HG03064 (cell line): ENCODE results near the gene ARHGAP10.

Experiments used
- ATAC-seq: cut with Tn5 transposase; IDR thresholded peaks from one replicate; pipeline ENCODE4 v1.9.1; 2021; ENCODE audit warnings: low read depth; ENCODE audit not compliant: unreplicated experiment

ARHGAP10 gene

DNA sequence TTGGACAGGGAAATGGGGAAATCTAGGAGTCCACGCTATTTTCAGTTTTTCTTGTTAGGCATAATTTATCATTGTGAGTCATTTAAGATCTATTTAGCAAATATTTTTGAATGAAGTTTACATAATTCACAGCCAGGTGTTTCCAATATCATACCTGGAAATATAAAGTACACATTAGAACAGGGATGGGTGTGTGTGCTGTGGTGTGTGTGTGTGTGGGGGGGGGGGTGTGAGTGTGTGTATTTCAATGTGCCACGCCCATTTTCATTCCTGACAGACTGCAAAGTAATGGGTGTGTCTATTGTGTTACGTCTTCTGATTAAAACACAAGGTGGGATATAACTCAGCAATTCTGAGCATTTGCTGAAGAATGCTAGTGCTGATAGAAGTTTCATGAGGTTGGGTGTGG lies 33.2 kb downstream of the ARHGAP10 start:
- ATAC-seq = no peak

DNA sequence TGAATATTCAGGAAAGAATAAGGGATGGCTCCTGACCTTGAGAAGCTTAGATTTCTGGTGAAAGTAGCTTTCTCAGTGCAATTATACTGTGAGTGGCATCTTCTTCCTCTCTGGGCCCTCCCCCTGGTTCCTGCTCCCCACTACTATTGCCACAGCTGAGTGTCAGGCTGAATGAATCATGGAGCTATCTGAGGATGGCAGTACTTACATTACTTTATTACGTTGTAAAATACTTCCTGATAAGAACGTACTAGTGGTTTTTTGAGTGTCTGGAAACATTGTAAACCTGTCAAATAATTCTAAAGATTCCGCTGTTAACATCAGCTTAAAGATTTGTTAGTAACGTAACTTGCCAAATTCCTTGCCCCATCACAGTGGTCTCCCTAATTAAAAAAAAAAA lies 36.2 kb downstream of the ARHGAP10 start:
- no peak for ATAC-seq

DNA sequence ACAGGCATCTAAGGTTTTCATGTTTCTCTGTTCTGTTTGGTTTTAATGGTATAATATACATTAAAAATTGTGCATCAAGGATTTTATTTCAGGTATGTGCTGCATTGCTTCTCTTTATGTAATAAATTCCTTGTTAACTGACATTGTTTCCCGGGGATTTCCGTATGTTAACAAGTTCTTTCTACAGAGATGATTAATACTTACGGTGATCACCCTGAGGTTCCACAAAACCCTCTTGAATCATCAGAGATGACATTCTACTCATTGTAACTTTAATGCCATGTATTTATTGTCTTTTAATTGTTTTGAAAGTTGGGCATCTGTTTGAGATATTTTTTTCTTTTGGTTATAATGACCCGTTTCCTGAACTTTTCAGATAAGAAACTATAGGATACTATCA lies 37.5 kb downstream of the ARHGAP10 start:
- no peak for ATAC-seq

DNA sequence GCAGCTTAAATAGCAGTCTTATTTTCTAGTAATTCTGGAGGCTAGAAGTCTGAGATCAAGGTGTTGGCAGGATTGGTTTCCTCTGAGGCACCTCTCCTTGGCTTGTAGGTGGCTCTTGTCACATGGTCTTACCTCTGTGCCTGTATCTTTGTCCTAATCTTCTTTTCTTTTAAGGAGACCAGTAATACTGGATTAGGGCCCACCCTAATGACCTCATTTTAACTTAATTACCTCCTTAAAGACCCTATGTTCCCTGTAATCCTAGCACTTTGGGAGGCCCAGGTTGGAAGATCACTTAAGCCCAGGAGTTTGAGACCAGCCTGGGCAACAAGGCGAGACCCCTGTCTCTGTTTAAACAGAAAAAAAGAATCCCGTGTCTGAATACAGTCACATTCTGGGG lies 38.9 kb downstream of the ARHGAP10 start:
- no peak for ATAC-seq

DNA sequence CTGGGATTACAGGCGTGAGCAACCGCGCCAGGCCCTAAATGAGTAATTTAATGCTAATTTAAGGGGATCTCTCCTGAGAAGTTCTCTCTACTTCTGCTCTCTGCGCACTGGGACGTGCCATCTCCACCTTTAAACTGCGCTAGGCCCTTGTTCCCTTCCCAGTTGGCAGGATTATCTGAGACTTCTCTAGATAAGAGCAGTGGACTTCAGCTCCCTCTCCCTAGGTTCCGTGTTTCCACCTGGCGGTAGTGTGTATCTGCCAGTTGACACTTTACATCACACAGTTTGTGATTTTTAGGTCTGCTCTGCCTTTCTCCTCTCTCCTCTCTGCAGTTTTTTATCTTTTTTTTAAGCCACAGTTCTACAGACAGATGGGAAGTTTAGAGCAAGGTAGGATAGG lies 40.2 kb downstream of the ARHGAP10 start:
- ATAC-seq = no peak

DNA sequence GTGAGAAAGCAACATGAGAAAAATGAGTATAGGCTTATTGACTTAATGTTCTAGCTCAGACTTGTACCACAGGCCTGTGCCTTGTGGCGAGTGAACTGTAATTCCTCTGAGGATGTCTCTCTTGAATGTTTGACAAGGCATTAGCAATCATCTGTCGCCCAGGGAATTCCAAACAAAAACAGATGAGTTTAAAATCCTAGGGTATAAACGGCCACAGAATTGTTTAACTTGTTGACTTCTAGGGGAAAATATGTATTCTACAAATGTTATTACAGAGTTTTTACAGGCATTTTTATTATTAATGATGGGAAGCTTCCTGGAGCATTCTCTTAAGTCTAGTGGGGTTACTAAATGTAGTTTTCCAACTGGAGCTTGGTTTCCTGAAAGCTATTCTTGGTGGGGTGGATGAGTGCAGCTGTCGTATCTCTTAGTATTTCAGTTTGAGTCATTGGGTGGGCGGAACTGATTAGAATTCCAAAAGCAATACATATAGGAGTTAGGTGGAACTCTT lies 40.6 kb downstream of the ARHGAP10 start:
- no peak for ATAC-seq

DNA sequence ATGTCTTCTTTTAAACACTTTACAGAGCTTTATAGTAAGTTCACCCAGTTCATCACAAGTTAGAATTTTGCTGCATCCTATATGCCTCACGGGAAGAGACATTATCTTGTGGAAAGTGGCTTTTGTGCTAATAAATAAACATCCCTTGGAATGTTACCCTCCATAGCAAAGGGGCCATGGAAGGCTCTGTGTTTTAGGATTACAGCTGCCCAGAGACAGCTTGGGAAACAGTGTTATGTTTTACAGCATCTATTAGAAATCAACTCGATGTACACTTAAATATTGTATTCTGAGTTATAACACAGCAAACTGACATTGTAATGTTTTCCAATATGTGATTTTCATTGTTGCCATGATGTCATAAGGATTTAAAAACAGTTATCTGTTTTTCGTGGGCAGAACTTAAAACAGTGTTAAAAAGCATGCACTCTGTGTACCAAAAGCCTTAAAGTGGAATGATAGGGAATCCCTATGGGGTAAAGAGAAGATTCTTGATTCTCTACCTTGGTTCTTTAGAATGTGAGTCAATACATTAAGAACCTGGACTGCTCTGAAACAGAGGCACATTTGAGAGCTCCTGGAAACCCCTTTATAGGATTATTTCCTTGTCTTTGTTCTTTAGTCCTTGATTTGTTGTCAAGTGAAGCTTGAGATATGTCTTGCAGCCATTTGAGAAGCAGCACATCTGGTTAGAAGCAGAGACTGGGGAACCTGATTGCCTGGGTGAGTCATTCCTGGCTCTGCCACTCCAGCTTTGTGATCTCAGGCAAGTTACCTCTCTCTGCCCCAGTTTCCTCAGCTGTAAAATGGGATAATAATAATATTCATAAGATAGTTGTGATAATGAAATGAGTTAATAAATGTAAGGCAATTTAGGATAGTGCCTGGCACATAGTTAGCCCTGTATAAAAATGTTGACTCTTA lies 41.6 kb downstream of the ARHGAP10 start:
- ATAC-seq = no peak

DNA sequence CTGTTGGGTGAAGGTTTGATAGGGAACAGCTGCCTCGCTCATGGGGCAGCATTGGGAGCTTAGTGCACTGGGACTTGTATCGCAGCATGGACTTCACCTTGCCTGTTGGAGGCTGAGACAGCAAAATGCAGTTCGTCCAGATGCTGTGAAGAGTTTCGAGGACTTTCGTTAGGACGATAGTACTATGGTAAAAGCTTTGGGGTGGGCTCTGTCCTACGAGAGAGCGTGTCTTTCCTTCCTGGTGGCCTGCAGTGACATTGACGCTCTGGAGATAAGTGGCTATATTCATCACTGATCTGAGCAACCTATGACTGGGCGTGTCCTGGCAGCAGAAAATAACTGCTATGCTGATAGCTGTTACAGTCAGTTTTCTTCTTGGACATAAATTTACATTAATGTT lies 44.8 kb downstream of the ARHGAP10 start:
- no peak for ATAC-seq

DNA sequence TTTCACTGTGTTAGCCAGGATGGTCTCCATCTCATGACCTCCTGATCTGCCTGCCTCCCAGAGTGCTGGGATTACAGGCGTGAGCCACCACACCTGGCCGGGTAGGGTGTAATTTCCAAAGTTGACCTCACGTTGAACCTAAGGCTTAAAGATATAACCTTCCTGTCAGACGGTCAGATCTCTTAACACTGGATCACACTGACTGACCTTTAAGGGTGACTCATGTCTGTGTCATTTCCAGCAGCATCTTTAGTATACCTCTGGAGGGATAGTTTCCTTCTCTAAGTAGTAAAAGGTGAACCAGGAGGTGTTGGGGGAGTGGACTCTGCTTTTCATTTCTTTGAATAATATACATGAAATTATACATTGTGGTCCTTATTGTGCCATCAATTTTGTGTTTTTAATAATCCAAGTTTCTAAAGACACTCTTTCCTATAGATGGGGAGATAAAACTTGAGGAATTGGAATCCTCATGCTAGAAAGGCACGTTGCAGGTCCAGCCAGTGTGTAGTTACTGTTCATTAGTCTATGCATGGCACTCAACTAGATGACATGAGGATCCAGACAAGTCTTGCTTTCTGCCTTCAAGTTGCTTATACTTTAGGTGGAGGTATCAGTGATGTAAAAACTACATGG lies 45.7 kb downstream of the ARHGAP10 start:
- no peak for ATAC-seq

DNA sequence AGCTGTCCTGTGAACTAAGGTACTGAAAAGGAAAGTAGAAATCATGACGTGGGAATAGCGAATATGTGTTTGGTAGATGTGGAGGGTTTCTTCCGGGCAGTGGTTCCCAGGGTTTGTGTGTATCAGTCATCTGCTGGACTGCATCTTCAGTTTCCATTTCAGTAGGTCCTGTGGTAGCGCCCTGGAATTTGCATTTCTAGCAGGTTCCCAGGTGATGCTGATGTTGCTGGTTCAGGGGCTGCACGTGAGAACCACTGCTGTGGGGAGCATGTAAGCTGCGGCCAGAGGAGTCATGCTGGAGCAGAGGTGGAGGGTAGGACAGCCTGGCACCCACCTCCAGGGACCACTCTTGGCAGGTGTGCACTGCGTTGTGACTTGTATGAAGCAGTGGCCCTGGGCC lies 47.1 kb downstream of the ARHGAP10 start:
- peak; percentile 50 for ATAC-seq

DNA sequence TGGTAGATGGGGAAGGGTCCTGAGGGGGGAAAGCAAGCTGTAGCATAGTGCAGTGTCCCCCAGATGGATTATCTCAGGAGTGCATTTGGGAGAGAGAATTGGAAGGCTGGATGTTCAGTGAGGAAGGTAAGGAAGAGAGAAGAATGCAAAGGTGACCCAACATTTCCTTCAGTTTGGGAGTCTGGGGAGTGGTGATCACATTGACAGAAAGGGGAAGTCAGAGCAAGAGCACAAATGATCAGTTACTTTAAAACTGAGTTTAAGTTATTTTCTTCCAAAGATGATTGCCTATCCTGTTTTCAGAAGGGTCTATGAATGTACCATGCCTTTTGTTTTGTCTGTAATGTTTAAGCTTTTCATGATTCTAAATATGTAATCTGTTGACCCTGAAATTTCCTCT lies 47.6 kb downstream of the ARHGAP10 start:
- ATAC-seq = no peak

DNA sequence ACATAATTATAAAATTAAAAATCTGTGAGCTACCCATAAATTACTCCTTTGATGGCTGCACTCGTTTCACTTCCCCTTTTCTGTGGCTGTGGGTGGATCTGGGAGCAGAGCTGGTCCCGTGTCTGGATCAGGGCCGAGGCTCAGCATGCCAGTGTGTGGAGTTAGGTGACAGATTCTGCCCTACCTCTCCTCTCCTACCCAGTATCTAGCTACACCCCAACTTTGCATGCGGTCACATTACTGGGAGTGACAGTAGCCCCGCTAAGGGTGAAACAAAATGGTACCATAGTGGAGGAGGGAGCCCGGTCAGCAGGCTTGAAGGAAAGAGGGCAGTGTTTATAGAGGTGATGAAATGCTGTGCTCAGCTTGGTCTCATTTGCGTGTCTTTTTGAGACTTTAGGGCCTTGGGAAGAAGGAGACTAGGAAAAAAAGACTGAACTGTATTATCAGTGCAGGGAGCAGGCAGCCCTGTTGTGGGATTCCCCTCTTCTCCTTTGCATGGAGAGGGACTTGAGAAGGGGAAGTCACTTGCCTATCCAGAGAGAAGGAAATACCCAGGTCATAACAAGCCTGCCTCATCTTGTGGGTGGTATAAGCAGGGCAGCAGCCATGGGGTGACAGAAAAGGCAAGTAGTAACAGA lies 48.4 kb downstream of the ARHGAP10 start:
- ATAC-seq = peak; percentile 51

DNA sequence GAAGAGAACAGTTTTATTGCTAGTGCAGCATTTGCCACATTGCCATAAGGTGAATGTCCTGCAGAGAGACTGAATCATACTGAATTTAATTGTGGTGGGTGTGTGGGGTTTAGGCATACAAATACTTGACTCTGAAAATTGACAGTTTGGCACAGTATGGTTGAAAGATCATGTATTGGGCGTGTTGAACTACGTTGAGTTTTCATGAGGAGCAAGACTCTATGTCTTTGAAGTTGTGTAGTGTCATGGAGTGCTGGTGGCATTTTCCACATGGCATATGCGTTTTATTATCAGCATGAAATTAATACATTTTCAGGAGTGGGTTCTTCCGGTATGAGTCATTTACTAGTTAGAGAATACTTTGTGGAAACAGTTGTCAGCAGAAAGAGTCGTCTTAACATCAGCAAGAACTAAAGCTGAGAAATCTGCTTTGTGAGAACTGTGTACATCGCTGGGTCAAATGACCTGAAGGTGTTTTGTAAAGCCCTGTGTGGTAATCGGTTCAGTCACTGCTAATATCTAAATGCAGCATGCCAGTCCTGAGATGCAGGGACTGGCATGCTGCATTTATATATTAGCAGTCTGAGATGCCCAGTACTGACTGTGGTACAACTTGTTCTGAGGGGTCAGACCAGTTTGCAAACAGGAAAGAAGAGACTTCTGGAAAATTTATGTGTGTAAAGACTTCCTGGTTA lies 50.3 kb downstream of the ARHGAP10 start:
- no peak for ATAC-seq

DNA sequence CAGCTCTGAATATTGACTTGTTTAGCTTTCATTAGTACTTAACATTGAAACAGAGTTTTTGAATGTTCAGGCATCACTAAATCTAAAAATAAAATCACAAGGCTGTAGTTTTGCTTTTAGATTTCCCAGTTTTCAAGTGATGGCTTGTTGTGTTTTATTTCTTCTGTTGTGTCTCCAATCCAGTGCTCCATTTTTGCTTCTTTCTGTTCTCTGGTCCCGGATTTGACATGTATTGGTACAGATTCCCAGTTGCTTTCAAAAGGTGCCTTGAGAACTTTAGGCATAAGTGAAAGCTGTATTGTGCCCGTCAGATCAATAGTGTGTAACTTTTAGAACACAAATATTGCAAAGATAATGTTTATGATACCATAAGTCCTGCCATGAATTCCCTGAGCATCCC lies 53.2 kb downstream of the ARHGAP10 start:
- ATAC-seq = no peak

DNA sequence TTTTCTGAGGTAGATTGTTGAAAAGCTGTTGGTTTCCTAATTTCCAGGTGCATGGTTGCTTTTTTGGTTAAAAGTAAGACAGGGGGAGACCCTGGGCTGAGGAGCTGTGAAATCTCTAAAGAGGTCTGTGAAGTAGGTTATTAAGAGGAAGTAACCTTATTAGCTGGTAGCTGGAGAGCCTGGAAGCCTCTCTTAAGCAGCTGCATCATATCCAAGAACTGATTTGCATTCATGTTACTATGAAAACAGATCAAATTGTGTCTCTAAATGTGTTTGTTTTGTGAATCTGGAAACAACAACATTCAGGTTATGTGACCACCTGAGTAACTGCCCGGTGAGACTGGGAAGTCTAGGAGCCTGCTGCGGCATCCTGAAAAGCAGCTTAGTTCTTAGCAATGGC lies 54.1 kb downstream of the ARHGAP10 start:
- peak; percentile 84 for ATAC-seq

DNA sequence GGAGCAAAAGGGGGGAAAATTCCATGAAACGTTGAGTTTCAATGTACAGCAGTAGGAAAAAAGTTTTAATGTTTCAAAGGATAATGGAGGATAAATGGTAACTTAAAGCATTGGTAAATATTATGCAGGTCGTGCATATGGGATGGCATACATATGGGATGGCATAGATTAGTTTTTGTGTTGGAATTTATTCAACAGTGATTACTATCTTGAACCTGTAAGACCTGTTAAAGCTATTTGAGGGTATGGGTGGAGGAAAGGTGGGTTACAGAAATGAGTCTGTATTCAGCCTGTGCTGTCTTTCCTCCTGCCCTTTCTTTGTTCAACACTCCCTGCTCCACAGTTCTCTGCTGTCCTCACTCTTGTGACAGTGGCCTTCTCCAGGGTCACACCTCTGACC lies 54.6 kb downstream of the ARHGAP10 start:
- ATAC-seq = no peak

DNA sequence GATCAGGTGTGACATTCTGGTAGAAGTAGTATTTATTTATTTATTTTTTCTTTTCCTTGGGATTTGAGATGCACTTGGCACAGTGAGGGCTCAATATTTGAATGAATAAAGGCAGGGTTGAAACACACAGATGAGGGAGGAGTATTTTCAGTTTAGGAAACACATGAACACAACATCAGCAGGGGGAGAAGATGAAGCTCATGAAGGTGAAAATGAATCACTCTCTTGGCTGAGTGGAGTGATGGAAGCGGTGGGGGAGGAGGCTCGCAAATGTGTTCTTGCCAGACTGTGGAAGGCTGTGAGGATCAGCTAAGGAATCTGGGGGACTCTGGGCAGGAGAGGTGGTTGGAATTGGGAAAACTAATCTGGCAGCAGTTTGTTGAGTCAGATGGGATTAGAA lies 55.3 kb downstream of the ARHGAP10 start:
- no peak for ATAC-seq

DNA sequence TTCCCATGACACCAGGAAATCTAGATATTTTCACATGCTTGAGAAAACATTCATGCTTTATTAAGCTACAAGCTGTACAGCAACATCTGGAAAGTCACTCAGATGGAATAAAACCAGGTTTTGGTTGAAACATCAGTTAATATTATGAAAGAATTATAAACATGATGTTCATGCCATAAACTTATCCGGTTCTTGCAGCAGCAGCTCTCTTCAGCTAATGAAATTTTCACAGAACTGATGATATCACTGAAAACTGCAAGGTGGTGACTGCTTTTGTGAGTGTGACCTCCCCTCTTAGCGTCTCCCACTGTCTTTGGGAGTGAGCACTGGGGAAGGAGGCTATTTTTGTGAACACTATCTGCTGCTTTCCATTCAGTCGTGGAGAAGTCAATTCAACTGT lies 56.9 kb downstream of the ARHGAP10 start:
- no peak for ATAC-seq

DNA sequence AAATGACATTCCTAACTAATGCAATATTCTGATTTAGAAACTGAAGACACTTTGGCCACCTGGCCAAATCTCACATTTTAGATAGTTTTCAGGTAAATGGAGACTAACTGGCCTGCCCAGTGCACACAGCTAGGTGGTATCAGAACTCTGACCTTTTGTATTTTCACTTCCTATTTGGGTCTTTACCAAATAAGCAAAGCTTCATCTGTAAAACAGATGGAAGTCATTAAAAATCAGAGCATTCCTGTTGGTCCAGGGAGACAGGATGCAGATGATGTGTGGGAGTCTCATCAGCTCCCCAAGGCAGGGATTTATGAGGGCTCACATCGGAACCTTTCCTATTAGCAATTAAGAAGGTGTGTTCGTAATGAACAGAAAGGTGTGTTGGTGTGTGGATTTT lies 57.7 kb downstream of the ARHGAP10 start:
- no peak for ATAC-seq

DNA sequence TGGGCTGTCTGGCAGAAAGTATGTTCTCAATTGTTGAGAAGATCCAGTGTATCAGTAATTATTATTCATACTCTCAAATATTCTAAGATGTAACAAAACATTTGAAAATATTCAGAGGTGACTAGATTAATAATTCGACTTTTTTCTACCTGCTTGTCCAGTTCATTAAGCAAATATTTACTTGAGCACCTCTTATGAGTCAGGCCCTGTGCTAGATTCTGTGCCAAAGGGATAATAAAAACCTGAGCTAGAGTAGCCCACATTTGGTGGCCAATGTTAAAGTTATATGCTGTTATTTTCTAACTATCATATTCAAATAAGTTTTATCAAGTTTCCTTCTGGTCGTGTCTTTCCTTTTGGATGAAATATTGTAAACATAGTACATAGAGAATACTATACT lies 58.5 kb downstream of the ARHGAP10 start:
- ATAC-seq = no peak

DNA sequence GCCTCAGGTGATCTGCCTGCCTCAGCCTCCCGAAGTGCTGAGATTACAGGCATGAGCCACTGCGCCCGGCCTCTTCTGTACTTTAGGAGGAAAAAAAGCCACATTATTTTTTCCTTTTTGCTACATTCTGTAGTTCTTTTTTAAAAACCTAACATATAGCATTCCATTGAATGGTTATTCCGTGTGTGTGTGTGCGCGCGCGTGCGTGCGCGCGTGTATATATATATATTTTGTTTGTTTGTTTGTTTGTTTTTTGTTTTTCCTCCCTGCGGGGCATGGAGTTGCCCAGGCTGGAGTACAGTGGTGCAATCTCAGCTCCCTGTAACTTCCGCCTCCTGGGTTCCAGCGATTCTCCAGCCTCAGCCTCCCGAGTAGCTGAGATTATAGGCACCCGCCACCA lies 59.5 kb downstream of the ARHGAP10 start:
- no peak for ATAC-seq
